NOMO-1 treated with dmso at 0.1 percent for 144 hours (cell line): ENCODE data around the gene OR2T11.
"Not testable (repeated sequence)": the region's sequence is repeated elsewhere in the genome, so short reads cannot be mapped to it uniquely, and the experiment has no call there.

Experiments used
- DNase-seq: peaks from one replicate; lab custom pipeline; 2025; ENCODE audit not compliant: unreplicated experiment; lab: John Stamatoyannopoulos, UW

The OR2T11 gene

DNA sequence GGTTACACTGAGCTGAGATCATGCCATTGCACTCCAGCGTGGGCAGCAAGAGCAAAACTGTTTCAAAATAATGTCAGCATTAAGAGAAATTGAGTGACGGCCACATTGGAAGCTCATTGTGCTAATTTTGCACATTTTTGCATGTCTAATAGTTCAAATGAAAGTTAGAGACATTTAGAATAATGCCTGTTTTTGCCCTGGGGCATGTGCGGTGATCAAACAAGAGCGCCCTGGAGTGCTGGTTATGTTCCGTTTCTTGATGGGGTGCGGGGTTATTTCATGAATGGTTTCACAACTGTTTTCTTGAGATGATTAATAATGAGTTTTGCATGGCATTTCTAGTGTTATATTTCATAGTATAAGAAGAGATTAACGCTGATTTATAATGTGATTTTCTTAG, 13.1 kb downstream of the OR2T11 start:
- no peak for DNase-seq

DNA sequence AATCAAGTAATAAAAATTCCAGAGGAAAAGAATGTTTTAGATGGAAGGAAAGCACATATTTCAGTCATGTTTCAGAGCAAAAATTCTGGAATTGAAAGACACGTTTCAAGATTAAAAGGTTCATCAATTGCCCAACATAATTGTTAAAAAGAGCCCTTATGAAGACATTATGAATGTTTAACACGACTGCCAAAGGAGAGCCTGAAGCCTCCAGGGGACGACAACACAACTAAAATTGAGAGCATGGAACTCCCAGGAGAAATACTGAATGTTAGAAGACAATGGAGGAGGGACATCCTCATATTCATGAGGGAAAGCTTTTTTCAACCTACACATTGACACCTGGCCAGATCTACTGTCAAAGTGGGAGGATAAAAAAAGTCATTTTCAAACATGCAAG, 16.0 kb downstream of the OR2T11 start:
- DNase-seq, result peak; percentile 36

DNA sequence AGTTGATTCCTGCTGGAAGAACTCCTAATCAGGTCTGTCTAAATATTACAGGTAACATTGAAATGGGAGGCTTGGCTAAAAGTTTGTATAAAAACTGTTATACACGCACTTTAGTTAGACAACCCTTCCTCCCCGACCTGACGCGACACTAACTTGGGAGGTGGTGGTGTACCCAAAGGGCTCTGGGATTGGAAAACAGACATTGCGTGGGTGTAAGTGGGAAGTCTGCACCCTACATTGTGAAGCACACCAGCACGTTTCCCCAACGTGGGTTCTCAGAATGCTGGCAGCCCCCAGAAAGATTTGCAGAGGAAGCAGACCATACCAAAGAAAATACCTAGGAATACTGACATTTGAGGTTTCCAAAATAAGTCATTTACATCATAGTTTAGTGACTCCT, 16.8 kb downstream of the OR2T11 start:
- no peak for DNase-seq

DNA sequence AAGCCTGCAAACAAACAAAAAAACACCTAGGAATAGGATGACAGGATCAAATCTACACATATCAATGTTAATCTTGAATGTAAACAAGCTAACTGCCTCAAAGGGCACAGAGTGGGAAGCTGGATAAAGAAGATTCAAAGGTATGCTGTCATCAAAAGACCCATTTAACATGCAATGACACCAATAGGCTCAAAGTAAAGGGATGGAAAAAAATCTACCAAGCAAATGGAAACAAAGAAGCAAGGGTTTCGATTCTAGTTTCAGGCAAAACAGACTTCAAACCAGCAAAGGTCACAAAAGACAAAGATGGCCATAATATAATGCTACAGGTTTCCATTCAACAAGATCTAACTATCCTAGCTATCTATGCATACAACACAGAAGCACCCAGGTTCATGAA, 21.1 kb downstream of the OR2T11 start:
- DNase-seq, result no peak

DNA sequence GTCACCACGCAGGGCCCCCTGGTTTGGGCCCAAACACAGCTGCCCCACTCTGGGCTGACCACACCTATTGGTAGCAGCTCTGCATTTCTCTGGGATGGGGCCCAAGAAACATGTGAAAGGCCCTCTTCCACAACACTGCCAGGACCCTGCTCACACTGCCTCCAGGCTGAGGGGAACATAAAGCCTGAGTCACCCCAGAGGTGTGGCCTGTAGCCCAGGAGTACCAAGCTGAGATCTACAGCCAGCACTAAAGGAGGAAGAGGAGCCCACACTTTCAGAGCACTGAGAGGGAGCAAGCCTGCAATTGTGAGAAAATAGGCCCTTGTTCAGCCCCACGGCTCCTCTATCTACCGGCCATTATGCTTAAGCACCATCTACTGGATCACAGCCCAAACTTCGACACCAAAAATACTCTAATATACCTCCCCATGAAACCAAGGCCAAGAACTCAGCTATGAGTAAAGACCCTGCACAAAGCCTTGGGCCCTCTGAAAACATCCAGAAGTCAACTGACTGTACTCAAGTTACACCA, 22.9 kb downstream of the OR2T11 start:
- DNase-seq, result peak; percentile 0

DNA sequence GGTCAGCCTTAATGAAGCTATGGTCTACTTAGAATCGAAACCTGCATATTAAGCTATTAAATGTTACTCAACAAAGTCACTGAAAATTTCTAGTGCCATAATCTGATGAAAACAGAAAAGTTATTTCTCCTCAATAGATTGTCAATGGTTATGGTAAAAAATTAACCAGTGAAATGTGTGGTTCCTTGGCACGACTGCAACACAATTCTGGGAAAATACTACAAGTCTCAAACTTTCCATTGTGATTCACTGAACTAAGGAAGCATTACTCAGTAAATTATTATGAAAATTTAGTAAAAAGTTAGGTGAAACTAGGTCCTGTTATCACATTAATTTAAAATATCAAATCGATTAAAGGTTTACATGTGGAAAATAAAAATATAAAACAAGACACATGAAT, 24.6 kb downstream of the OR2T11 start:
- DNase-seq, result no peak

DNA sequence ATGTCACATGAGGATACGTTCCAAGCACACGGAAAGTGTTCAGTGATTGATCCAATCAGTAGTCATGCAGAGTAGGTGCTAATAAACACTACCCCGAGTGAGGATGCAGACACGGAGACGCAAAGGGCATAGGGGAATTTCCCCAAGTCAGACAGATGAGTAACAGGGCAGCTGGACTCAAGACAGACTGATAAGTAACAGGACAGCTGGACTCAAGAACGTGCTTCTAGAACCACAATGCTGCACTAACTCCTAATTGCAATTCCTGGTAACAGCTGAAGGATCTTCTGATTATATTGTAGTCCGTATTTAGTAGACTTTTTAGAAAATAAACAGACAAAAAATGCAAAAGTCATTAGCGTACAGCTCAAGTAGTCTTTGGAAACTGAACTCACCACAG, 35.5 kb downstream of the OR2T11 start:
- no peak for DNase-seq

DNA sequence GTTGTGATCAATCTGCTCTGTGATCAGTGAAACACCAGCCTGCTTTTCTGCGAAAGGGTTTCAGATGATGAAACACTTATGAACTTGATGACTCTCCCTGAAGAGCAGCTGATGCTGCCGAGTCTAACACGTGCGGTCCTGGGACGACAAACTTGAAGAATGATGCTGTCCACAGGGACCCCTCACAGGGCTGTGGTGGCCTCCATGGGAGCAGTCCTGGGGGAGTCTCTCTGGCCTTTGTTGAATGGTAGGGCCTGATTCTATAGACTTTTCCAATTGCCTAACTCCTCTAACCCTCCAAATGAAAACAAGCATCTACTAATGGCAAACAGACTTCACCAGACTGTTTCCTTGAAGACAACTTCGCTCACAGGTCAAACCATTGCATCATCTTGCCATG, 37.3 kb downstream of the OR2T11 start, which contains the start of gene OR2T10:
OR2T10 (minus strand) TSS at position 112 of the 400 bp plus-strand sequence. CDS start 3,932 bp downstream, outside the sequence.
- DNase-seq, result no peak

DNA sequence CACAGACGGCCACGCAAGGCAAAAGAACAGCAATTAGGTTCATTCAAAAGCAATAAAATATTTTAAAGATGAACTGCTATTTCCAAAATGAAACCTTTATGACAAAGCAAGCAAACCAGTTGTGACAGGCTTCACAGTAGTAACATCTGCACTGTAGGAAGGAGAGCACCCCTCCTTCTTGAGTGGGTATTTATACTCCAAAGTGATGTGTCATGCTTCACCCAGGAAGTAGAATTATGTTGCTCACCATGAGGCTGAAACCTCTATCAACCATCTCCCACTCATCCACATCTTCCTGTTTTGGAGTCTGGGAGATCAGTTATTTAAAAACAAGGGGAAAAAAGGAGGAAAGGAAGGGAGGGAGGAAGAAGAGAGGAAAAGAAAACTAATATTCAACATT, 38.3 kb downstream of the OR2T11 start:
- DNase-seq, result no peak

DNA sequence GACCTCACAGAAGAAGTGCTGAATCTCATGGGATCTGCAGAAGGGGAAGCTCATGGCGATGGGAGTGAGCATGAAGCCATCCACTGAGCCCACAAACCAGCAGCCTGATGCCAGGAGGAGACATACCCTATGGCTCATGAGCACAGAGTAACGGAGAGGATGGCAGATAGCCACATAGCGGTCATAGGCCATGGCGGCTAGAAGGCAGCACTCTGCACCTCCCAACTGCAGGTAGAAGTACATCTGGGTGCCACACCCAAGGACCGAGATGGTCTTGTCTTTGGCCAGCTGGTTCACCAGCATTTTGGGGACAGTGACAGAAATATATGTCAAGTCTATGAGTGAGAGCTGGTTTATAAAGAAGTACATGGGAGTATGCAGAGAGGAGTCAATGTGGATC, 41.7 kb downstream of the OR2T11 start:
- no peak for DNase-seq

DNA sequence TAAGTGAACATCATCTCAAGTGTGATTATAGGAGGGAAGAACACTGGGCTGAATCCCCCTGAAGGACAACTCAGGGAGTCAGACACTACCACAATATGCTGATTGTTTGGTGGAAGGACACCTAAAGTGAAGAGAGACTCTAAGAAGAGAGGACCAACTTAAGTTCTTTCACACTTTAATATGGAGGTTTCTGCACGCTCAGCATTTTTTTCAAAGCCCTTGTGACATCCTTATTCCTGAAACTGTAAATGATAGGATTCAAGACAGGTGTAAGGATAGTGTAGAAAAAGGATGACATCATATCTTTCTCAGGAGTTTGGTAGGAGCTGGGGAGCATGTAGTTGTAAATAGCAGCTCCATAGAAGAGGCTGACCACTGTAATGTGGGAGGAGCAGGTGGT, 42.2 kb downstream of the OR2T11 start:
- DNase-seq, result no peak

DNA sequence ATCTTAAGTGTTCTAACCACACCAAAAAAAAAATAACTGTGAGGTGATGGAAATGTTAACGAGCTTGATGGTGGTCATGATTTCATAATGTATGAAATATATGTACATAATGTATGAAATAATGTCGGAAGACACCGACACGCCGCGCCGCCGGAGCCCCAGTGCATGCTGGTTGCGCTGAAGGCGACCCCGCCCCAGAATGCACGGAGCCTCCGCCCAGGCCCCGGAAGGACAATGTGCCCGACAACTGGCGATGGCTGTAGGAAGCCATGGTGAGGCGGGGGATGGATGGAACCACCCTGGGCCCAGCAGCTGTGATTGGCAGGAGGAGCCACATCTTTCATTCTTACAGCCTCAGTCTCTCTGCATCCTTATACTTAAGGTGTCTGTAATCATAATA, 44.8 kb downstream of the OR2T11 start:
- no peak for DNase-seq

DNA sequence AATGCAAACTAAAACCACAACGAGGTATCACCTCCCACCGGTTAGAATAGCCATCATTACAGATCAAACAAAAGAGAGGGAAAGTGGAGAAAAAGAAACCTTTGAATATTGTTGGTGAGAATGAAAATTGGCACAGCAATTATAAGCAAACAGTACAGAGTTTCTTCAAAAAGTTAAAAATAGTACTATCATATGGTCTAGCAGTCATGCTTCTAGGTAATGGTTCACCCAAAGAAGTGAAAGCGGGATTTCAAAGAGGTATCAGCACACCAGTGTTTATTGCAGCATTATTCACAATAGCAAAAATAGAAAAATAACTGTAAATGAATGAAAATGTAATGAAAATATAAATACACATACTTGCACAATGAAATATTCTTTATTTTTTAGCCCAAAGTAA, 45.6 kb downstream of the OR2T11 start:
- DNase-seq, result no peak

DNA sequence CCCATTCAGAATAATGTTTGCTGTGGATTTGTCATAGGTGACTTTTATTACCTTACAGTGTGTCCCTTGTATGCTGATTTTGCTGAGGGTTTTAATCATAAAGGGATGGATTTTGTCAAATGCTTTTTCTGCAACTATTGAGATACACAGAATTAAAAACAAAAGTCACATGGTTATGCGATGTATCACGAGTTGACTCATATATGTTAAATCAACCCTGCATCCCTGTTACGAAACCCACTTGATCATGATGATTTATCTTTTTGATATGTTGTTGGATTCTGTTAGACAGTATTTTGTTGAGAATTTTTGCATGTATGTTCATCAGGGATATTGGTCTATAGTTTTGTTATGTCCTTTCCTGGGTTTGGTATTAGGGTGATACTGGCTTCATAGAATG, 49.6 kb downstream of the OR2T11 start:
- no peak for DNase-seq

DNA sequence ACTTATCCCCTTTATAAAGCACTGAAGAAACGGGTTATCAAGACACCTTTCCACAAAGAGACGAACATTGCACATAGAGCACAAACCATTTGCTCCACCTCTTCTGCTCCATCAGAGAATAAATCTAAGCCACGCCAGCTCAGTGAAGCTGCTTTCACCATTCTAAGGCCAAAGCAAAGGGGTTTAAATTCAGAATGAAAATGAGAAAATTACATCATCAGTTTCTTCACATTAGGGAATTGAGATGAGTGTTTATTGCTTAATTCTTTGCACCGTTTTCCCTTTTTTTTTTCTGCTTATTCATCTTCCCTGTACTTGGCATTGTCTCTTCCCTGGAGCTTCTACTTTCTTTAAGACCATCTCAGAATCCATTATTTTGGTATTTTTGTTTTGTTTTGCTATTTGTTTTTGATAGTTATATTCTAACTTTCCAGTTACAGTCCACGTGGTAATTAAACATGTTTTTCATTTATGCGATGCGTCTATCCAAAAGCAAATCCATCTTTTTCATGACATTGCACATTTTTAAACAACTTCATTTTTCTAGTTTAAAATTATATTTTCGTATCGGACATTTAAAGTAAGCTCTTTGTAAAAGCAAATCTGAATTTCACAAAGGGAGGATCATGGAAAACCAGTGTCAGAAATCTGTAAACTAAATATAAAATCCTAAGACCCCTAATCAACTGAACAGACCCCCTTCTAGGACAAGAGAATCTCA, 58.5 kb downstream of the OR2T11 start:
- no peak for DNase-seq

DNA sequence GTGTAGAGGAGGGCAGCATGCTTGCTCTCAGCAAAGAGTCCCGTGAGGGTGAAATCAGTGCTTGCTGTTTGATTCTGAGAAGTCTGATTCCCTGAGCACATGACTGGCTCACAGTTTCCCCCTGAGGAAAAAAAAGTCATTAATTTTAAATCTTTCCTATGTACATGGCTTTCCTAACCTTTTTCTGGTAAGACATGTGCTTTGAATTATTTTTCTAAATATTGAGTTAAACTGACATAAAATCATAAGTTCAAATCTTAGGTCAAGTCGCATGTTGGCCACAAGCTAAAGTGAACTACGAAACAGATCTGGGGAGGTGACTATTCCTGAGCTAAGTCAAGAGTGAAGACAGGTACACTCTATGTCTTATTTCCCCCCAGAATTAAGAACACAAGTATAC, 60.2 kb downstream of the OR2T11 start, which contains the start of gene OR2T34:
OR2T34 (minus strand) TSS at position 101 of the 400 bp plus-strand sequence; CDS start at position 101, 0 bp downstream.
- not testable (repeated sequence) for DNase-seq

DNA sequence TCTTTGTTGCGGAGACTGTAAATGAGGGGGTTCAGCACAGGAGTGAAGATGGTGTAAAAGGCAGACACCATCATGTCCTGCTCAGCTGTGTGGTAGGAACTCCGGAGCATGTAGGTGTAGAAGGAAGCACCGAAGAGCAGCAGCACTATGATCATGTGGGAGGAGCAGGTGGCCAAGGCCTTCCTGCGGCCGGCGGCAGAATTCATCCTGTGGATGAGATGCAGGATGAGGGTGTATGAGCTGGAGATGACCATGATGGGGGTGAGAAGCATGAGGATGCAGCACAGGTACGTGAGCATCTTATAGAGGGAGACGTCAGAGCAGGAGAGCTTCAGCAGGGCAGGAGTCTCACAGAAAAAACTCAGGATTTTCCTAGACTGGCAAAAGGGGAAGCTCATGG, 61.0 kb downstream of the OR2T11 start:
- DNase-seq, result not testable (repeated sequence)
